SU-DHL-6 (cell line): ENCODE data around the gene CCDC60.

Source experiments
- H2AFZ ChIP-seq: fragments of 200-600 bp; sonication (generic); 2 replicates; pipeline ENCODE4 v1.6.1; 2014; ENCODE audit warnings: low read depth, mild to moderate bottlenecking, moderate library complexity, mixed read lengths, antibody characterized with exemption, low read length; ENCODE audit not compliant: severe bottlenecking
- H3F3A ChIP-seq: fragments of 200-600 bp; shearing (Covaris generic); 2 replicates; pipeline ENCODE4 v1.6.0; 2016; ENCODE audit warnings: antibody characterized with exemption, mild to moderate bottlenecking; ENCODE audit not compliant: insufficient read depth
- H3K27ac ChIP-seq: fragments of 200-600 bp; sonication (generic); 2 replicates; pipeline ENCODE4 v1.5.1; 2016; ENCODE audit warnings: low read depth, mild to moderate bottlenecking, low read length, moderate library complexity, mixed read lengths
- H3K27me3 ChIP-seq: fragments of 200-600 bp; sonication (generic), shearing (Covaris generic); 2 replicates; pipeline ENCODE4 v1.6.0; 2014; ENCODE audit warnings: mild to moderate bottlenecking, low read length
- H3K36me3 ChIP-seq: fragments of 200-600 bp; sonication (generic); 2 replicates; pipeline ENCODE4 v1.6.1; 2014; ENCODE audit warnings: mild to moderate bottlenecking, low read length, mixed read lengths
- H3K4me2 ChIP-seq: fragments of 300-600, 200-600 bp; shearing (Covaris generic), sonication (generic); 2 replicates; pipeline ENCODE4 v1.6.0; 2014; ENCODE audit warnings: low read length, low read depth, mild to moderate bottlenecking; ENCODE audit not compliant: poor library complexity, severe bottlenecking
- H3K4me3 ChIP-seq: fragments of 200-600 bp; sonication (generic); 2 replicates; pipeline ENCODE4 v1.5.1; 2014; ENCODE audit warnings: antibody characterized with exemption, low read length, mild to moderate bottlenecking, mixed read lengths; ENCODE audit not compliant: insufficient read depth, poor library complexity, severe bottlenecking
- H3K79me2 ChIP-seq: fragments of 200-600 bp; sonication (generic); 2 replicates; pipeline ENCODE4 v1.6.1; 2014; ENCODE audit warnings: mild to moderate bottlenecking, low read length, moderate library complexity; ENCODE audit not compliant: insufficient read depth
- H3K9ac ChIP-seq: fragments of 200-600 bp; sonication (generic); 2 replicates; pipeline ENCODE4 v1.7.0; 2014; ENCODE audit warnings: mild to moderate bottlenecking, low read length
- H3K9me2 ChIP-seq: fragments of 200-600 bp; sonication (generic); replicated peaks from 2 replicates; pipeline ENCODE4 v1.6.1; 2014; ENCODE audit warnings: low read length; ENCODE audit not compliant: insufficient read depth
- H3K9me3 ChIP-seq: fragments of 200-600 bp; sonication (generic); 2 replicates; pipeline ENCODE4 v1.6.1; 2014; ENCODE audit warnings: low read length, mixed read lengths; ENCODE audit not compliant: insufficient read depth
- H4K20me1 ChIP-seq: fragments of 200-600 bp; sonication (generic); 2 replicates; pipeline ENCODE4 v1.6.1; 2014; ENCODE audit warnings: low read depth, mild to moderate bottlenecking, antibody characterized with exemption, low read length, moderate library complexity, mixed read lengths
- EZH2phosphoT487 ChIP-seq: fragments of 200-600 bp; sonication (generic), shearing (Covaris generic); conservative IDR thresholded peaks from 2 replicates; pipeline ENCODE4 v1.6.1; 2018; ENCODE audit warnings: mild to moderate bottlenecking, antibody characterized with exemption, low read length, moderate library complexity, mixed read lengths
- TF ChIP-seq, protein P1 (sequence below): fragments of 200-600 bp; sonication (generic); IDR thresholded peaks from one replicate; pipeline ENCODE4 v1.5.1; 2017; ENCODE audit warnings: antibody characterized with exemption, mild to moderate bottlenecking, low read length, moderate library complexity; ENCODE audit not compliant: insufficient read depth, poor library complexity, severe bottlenecking

CCDC60 gene

DNA sequence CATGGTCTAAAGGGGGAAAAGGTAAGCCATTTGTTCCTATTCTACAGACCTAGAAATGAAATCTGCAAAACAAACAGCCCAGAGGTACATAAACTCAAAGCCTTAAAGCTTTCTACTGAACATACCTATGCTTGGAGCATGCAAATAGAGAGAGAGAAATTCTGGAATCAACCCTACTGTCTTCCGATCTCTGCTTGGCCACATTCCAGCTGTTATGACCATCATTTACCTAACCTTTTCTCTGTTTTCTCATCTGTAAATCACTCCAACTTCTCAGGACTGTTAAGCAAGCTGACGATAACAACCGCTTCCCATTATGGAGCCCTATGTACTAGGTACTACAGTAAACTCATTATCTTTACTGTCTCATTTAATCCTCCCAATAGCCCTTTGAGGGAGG lies 126.3 kb downstream of the CCDC60 start:
- no peak overlapping the region for H2AFZ ChIP-seq
- H3K9me2 ChIP-seq: no peaks in the 10 kb centered on the region
- no peak overlapping the region for H3K4me3 ChIP-seq
- H3K9ac ChIP-seq: no peak overlapping the region
- H3K4me2 ChIP-seq: no peak overlapping the region
- H3K79me2 ChIP-seq: no peaks in the 10 kb centered on the region
- no peak for TF ChIP-seq EZH2phosphoT487
- TF ChIP-seq, protein P1, sequence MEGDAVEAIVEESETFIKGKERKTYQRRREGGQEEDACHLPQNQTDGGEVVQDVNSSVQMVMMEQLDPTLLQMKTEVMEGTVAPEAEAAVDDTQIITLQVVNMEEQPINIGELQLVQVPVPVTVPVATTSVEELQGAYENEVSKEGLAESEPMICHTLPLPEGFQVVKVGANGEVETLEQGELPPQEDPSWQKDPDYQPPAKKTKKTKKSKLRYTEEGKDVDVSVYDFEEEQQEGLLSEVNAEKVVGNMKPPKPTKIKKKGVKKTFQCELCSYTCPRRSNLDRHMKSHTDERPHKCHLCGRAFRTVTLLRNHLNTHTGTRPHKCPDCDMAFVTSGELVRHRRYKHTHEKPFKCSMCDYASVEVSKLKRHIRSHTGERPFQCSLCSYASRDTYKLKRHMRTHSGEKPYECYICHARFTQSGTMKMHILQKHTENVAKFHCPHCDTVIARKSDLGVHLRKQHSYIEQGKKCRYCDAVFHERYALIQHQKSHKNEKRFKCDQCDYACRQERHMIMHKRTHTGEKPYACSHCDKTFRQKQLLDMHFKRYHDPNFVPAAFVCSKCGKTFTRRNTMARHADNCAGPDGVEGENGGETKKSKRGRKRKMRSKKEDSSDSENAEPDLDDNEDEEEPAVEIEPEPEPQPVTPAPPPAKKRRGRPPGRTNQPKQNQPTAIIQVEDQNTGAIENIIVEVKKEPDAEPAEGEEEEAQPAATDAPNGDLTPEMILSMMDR: no peak
- H4K20me1 ChIP-seq: no peaks in the 10 kb centered on the region
- H3K27me3 ChIP-seq: no peaks in the 10 kb centered on the region; the same call in 1 of the 2 replicates
- no peaks in the 10 kb centered on the region for H3F3A ChIP-seq
- no peak overlapping the region for H3K27ac ChIP-seq
- peaks cover 7% of the 10 kb centered on the region; the same call in 1 of the 2 replicates for H3K9me3 ChIP-seq
- no peaks in the 10 kb centered on the region for H3K36me3 ChIP-seq

DNA sequence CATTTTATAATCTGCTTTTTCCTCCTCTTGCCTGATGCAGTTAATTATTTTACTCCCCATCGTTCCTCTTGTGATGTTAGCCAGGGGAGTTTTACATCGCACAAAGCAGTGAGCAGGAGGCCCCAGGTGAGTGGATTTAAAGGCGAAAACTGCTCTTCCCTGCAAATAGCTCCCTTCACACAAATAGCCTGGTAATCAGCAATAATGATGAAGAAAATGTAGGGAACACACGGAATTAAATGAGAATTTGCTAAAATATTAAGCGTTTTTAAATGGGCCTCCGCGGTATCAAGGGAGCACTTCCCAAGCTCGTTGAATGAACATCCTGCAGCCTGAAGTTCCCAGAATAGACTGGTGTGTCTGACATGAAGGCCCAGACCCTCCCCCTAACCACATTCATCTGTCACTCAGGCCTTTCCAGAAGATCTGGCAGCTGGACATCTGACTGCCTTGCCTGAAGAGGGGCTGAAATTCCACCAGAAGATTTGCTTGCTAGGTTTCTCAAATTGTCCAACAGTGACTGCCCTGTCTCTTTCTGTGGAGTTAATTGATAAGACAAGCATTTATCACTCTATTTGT lies 127.2 kb downstream of the CCDC60 start:
- no peak overlapping the region for H3K9ac ChIP-seq
- H3F3A ChIP-seq: no peaks in the 10 kb centered on the region
- no peaks in the 10 kb centered on the region for H3K36me3 ChIP-seq
- H3K27ac ChIP-seq: no peak overlapping the region
- H2AFZ ChIP-seq: no peak overlapping the region
- no peak overlapping the region for H3K4me3 ChIP-seq
- no peaks in the 10 kb centered on the region for H3K79me2 ChIP-seq
- peaks cover 7% of the 10 kb centered on the region; the same call in 1 of the 2 replicates for H3K9me3 ChIP-seq
- no peaks in the 10 kb centered on the region; the same call in 1 of the 2 replicates for H3K27me3 ChIP-seq
- H3K4me2 ChIP-seq: no peak overlapping the region
- H4K20me1 ChIP-seq: no peaks in the 10 kb centered on the region
- no peak for TF ChIP-seq EZH2phosphoT487
- TF ChIP-seq, protein P1: no peak
- no peaks in the 10 kb centered on the region for H3K9me2 ChIP-seq

DNA sequence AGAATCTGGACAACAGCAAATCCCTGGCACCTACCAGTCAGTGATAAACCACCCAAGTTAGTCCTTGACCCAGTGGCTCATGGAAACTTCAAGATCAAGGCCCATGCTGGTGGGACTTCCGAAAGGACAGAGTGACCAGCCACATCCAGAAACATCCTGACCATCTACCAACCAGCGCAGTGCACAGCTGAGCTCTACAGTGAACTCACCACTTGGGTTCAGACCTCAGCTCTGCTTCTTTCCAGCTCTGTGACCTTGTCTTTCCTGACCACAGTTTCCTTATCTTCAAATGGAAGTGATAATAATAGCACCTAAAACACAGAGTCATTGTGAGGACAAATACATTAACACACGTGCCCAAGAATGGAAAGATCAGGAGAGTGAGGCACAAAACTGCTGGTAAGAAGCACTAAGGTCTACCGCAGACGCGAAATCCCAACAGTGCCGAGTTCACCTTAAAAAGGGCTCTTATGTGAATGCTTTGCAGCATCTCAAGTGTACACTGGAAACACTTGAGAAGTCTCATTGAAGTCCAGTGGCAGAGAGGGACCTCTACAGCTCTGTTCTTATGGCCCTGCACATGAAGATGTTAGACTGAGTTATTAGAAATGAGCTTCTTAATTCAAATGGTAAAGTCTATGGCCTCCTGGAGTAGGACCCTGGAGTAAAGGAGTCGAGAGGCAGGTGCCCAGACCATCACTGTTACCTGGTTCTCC lies 128.8 kb downstream of the CCDC60 start:
- Histone ChIP-seq H3K79me2 (no peaks in the 10 kb centered on the region), H3K9ac (no peak overlapping the region), H3K36me3 (no peaks in the 10 kb centered on the region), H4K20me1 (no peaks in the 10 kb centered on the region), H3K9me3 (peaks cover 7% of the 10 kb centered on the region; the same call in 1 of the 2 replicates), H3F3A (no peaks in the 10 kb centered on the region), H3K27ac (no peak overlapping the region), H3K4me2 (no peak overlapping the region), H2AFZ (no peak overlapping the region), H3K9me2 (no peaks in the 10 kb centered on the region), H3K27me3 (no peaks in the 10 kb centered on the region), H3K4me3 (no peak overlapping the region)
- no peak for TF ChIP-seq EZH2phosphoT487
- TF ChIP-seq, protein P1: no peak
